Activated CD8-positive, alpha-beta T cell treated with anti-CD3 and anti-CD28 coated beads for 36 hours (primary cell): ENCODE data around the gene FRMD5. TPM values are rescaled to one million over a fixed set of nuclear protein-coding genes. Genes with fewer than 3 reads are reported as not detected.

Source experiments
- ATAC-seq: fragments of 200-7000 bp; cut with Tn5 transposase; one replicate; pipeline ENCODE4 v1.10.0; 2021; ENCODE audit warnings: mild to moderate bottlenecking, moderate library complexity
- CTCF ChIA-PET: fragments of 350-600 bp; sonication (Branson Sonifier 250); formaldehyde crosslinking; loops from one replicate; lab custom pipeline; 2021; ENCODE audit warnings: antibody characterized with exemption; lab: Charles Lee
- POLR2A ChIA-PET: fragments of 350-600 bp; sonication (Branson Sonifier 250); formaldehyde crosslinking; loops from one replicate; lab custom pipeline; 2021; ENCODE audit warnings: antibody characterized with exemption; lab: Charles Lee
- DNase-seq: peaks from one replicate; pipeline ENCODE4 v3.0.0-alpha.2; 2020
- H3K27ac Mint-ChIP-seq: one replicate; pipeline ENCODE4 v1.8.0; 2021; ENCODE audit warnings: mild to moderate bottlenecking, mixed read lengths
- H3K27me3 Mint-ChIP-seq: one replicate; pipeline ENCODE4 v1.8.0; 2021; ENCODE audit warnings: mixed read lengths
- H3K36me3 Mint-ChIP-seq: one replicate; pipeline ENCODE4 v1.8.0; 2021; ENCODE audit warnings: low read depth, mixed read lengths
- H3K4me1 Mint-ChIP-seq: one replicate; pipeline ENCODE4 v1.8.0; 2021; ENCODE audit warnings: low read depth, mixed read lengths
- H3K4me3 Mint-ChIP-seq: one replicate; pipeline ENCODE4 v1.8.0; 2021; ENCODE audit warnings: mild to moderate bottlenecking, moderate library complexity, mixed read lengths
- H3K9me3 Mint-ChIP-seq: one replicate; pipeline ENCODE4 v1.8.0; 2021; ENCODE audit warnings: mixed read lengths
- CTCF ChIP-seq: fragments of 200-600 bp; IDR thresholded peaks from one replicate; pipeline ENCODE4 v1.8.0; 2022; ENCODE audit warnings: antibody characterized with exemption, mild to moderate bottlenecking
- intact Hi-C: fragments of 100-400 bp; cut with micrococcal nuclease; formaldehyde crosslinking; loops from one replicate; pipeline ENCODE4 v1.10.0; 2022
- total RNA-seq, 2 experiments: library from RNA; stranded (reverse); gene quantifications; one replicate each; pipeline ENCODE4 v1.2.3, GENCODE V29; 2021

FRMD5 gene
- total RNA-seq, 2 experiments from 2014 or later, result 0.23 to 0.25 TPM

GRCh38 chr15:44081026-44082013 lies 113.8 kb downstream of the FRMD5 start:
- no peak for DNase-seq
- H3K27ac Mint-ChIP-seq, result no peak overlapping the region
- no peak for ATAC-seq
- no peak for TF ChIP-seq CTCF
- H3K36me3 Mint-ChIP-seq, result no peaks in the 10 kb centered on the region
- intact Hi-C loops, result no loop called here
- no peaks in the 10 kb centered on the region for H3K4me1 Mint-ChIP-seq
- H3K9me3 Mint-ChIP-seq, result no peaks in the 10 kb centered on the region
- no peak overlapping the region for H3K4me3 Mint-ChIP-seq
- CTCF ChIA-PET, result interaction anchor here (1.0 to 1.6 kb wide), 3 partner anchors 15 to 177 kb away, joined by 3 to 4 read pairs (median 4); no protein-coding TSS in a partner anchor
- POLR2A ChIA-PET, result no interaction called here
- H3K27me3 Mint-ChIP-seq, result peaks cover 25% of the 10 kb centered on the region

GRCh38 chr15:44075535-44075934 lies 119.5 kb downstream of the FRMD5 start:
- POLR2A ChIA-PET, result no interaction called here
- intact Hi-C loops, result no loop called here
- no peak for DNase-seq
- Mint-ChIP-seq H3K4me1 (no peaks in the 10 kb centered on the region), H3K4me3 (no peak overlapping the region), H3K36me3 (no peaks in the 10 kb centered on the region), H3K27me3 (peaks cover 19% of the 10 kb centered on the region), H3K9me3 (no peaks in the 10 kb centered on the region), H3K27ac (no peak overlapping the region)
- no peak for TF ChIP-seq CTCF
- no peak for ATAC-seq
- CTCF ChIA-PET, result no interaction called here

DNA sequence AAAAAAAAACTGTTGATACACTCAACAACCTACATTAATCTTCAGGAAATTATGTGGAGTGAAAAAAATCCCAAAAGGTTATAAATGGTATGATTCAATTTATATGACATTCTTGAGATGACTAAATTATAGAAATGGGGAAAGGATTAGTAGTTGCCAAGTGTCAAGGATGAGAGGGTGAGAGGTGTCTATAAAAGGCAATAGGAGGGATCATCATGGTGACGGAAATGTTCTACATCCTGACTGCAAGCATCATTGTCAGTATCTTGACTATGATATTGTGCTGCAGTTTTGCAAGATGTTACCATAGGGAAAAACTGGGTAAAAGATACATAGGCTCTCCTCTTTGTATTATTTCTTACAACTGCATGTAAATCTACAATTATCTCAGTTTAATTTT lies 125.6 kb downstream of the FRMD5 start:
- H3K27me3 Mint-ChIP-seq, result peaks cover 24% of the 10 kb centered on the region
- DNase-seq (no peak), ATAC-seq (no peak)
- intact Hi-C loops, result no loop called here
- H3K27ac Mint-ChIP-seq, result no peak overlapping the region
- H3K9me3 Mint-ChIP-seq, result no peaks in the 10 kb centered on the region
- no peak overlapping the region for H3K4me3 Mint-ChIP-seq
- no peak for TF ChIP-seq CTCF
- CTCF ChIA-PET, result interaction anchor here (1.2 to 3.2 kb wide), 2 partner anchors 166 to 173 kb away, joined by 3 to 28 read pairs; no protein-coding TSS in a partner anchor
- no peaks in the 10 kb centered on the region for H3K36me3 Mint-ChIP-seq
- H3K4me1 Mint-ChIP-seq, result peaks cover 5% of the 10 kb centered on the region
- POLR2A ChIA-PET, result interaction anchor here (0.7 kb wide), 1 partner anchor 65 kb away, joined by 3 read pairs; no protein-coding TSS in a partner anchor

DNA sequence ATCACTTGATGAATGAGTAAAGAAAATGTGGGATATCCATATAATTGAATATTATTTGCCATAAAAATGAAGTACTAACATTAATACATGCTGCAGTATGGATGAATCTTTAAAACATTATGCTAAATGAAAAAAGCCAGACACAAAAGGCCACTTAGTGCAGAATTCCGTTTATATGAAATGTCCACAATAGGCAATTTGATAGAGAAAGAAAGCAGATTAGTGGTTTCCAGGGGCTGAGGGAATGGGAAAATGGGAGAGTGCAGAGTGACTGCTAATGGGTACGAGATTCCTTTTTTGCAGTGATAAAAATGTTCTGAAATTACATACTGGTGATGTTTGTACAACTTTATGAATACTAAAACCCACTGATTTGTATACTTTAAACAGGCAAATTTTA lies 126.7 kb downstream of the FRMD5 start:
- H3K36me3 Mint-ChIP-seq, result no peaks in the 10 kb centered on the region
- peaks cover 5% of the 10 kb centered on the region for H3K4me1 Mint-ChIP-seq
- no peak overlapping the region for H3K27ac Mint-ChIP-seq
- ChIA-PET CTCF (no interaction called here), POLR2A (no interaction called here)
- ATAC-seq, result no peak
- TF ChIP-seq CTCF, result no peak
- no peak overlapping the region for H3K4me3 Mint-ChIP-seq
- peaks cover 22% of the 10 kb centered on the region for H3K27me3 Mint-ChIP-seq
- intact Hi-C loops, result no loop called here
- DNase-seq, result no peak
- H3K9me3 Mint-ChIP-seq, result no peaks in the 10 kb centered on the region
